Measurements from ENCODE around the gene SLC25A45.
"Not testable (repeated sequence)": the region's sequence is repeated elsewhere in the genome, so short reads cannot be mapped to it uniquely, and the experiment has no call there.

The SLC25A45 gene

DNA sequence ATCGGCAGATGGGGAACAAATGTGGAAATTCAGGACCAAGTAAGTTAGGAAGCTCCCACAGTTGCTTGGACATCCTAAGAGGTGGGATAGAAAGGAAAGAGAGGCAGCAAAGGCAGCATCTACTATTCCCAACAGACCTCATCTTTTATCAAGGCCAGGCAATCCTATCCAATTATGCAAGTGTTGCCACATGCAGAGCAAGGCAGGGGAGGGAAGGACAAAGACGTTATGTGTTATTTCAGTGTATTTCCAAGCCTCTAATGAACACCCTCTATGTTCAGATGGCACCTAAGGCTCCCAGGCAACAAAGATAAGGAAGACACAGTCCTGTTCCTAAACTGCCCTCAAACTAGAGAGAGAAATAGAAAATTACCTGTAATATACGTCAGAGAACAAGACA lies 18.7 kb downstream of the SLC25A45 start:
- no peak for DNase-seq (ENCODE audit: low read depth in 2 of 3, low spot score in 1 of 3)

DNA sequence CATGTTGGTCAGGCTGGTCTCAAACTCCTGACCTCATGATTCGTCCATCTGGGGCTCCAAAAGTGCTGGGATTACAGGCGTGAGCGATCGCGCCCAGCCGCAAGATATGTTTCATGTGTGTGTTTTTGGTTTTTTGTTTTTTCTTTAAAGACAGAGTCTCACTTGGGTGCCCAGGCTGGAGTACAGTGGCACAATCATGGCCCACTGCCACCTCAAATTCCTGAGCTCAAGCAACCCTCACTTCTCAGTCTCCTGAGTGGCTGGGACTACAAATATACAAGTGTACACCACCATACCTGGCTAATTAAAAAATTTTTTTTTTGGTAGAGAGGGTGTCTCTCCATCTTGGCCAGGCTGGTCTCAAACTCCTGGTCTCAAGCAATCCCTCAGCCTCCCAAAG lies 19.5 kb downstream of the SLC25A45 start:
- DNase-seq (ENCODE audit: low read depth in 2 of 3, low spot score in 1 of 3), result no peak

DNA sequence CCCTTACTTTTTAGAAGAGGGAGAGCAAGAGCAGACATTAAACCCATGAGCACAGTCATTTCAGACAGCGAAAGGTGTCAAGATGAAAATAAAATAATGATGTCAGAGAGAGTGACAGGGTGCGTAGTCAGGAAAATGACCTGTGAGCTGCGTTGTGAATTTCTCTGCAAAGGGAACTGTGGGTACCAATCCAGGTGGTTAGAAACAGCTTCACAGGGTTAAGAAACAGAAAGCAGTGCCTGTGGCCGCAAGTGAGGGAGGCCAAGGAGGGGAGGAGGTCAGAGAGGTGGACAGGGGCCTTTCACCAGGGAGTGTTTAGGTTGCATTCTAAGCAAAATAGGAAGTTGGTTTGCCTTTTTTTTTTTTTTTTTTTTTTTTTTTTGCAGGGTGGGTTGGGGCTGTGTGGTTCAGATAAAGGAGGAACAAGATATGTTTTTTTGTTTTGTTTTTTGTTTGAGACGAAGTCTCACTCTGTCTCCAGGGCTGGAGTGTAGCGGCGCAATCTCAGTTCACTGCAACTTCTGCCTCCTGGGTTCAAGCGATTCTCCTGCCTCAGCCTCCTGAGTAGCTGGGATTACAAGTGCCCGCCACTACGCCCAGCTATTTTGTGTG lies 20.0 kb downstream of the SLC25A45 start:
- no peak for DNase-seq (ENCODE audit: low read depth in 2 of 3, low spot score in 1 of 3)

DNA sequence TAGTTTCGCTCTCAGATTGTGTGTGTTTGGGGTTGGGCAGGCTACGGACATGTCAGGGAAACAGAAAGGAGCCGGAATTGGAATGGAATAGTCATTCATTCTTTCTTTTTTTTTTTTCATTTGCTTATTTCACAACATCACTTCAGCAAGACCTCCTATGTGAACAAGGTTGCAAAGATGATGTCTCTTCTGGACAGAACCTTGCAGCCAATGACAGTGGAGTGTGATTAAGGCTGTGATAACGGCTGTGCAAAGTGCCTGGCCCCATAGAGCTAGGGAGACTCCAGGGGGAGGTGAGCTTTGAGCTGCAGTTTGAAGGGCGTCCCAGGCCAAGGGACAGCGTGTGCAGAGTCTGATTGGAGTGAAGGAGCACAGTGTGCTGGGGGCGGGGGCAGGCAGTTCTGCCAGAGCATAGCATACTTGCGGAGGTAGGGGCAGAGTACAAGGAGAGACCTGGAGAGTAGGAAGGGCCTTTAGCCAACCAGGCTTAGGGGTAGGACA lies 24.5 kb downstream of the SLC25A45 start:
- no peak for DNase-seq (ENCODE audit: low read depth in 2 of 3, low spot score in 1 of 3)

DNA sequence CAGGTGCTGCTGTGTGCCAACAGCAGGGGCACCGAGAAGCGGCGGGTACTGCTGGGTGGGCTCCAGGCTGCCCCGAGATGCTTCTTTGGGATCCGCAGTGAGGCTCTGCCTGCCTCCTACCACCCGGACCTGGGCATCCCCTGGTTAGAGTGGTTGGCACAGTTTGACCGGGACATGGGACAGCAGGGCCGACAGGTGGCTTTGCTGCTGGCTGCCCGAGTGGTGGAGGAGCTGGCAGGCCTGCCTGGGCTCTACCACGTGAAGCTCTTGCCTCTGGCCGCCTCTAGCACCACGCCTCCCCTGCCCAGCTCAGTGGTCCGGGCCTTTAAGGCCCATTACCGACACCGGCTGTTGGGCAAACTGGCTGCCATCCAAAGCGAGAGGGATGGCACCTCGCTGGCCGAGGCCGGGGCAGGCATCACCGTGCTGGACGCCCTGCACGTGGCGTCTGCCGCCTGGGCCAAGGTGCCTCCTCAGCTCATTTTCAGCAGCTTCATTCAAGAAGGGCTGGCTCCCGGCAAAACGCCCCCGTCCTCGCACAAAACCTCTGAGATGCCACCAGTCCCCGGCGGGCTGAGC lies 26.0 kb downstream of the SLC25A45 start:
- no peak for DNase-seq (ENCODE audit: low read depth in 2 of 3, low spot score in 1 of 3)

DNA sequence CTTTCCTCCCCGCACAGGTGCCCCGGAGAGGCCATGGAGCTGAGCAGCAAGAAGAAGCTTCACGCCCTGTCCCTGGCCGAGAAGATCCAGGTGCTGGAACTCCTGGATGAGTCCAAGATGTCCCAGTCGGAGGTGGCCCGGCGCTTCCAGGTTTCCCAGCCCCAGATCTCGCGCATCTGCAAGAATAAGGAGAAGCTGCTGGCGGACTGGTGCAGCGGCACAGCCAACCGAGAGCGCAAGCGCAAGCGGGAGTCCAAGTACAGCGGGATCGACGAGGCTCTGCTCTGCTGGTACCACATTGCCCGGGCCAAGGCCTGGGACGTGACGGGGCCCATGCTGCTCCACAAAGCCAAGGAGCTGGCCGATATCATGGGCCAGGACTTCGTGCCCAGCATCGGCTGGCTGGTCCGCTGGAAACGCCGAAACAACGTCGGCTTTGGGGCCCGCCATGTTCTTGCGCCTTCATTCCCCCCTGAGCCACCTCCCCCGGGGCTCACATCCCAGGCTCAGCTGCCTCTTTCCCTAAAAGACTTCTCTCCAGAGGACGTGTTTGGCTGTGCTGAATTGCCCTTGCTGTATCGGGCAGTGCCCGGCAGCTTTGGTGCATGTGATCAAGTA lies 26.6 kb downstream of the SLC25A45 start:
- no peak for DNase-seq (ENCODE audit: low read depth in 2 of 3, low spot score in 1 of 3)

DNA sequence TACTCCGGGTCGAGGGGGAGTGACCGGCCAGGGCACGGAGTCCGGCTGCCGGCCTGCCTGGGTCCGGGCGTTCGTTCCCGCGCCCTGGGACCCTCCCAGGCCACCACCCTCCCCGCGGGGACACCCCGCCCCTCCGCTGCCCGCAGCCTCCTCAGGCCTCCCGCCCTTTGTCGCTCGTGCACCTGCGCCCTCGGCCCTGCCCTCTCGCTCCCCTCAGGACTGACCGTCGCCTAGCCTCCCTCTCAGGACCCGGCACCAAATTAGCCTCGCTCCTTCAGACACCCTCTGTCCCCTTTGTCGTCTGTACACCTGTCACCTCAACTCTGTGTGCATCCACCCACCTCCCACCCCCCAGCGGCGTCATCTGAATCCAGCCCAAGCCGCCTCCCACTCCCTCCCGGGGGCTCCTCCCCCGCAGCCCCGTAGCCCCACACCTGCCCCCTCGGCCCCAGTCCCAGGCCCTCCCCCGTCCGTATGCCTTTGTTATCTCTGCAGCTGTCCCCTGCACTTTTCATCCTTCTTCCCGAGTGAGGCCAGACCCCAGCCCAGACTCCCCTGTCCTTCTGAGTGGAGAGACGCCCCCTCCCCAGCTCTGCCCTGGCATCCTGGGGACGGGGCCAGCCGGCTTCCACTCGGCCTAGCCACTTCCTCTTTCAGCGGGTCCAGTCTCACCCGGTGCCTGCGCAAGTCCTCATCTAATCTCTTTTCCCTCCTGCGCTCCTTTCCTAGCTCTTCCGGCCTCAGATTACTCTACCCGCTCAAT lies 27.3 kb downstream of the SLC25A45 start:
- DNase-seq (ENCODE audit: low read depth in 2 of 3, low spot score in 1 of 3), result peak in 2 of 3 donors; percentile 21 to 29

DNA sequence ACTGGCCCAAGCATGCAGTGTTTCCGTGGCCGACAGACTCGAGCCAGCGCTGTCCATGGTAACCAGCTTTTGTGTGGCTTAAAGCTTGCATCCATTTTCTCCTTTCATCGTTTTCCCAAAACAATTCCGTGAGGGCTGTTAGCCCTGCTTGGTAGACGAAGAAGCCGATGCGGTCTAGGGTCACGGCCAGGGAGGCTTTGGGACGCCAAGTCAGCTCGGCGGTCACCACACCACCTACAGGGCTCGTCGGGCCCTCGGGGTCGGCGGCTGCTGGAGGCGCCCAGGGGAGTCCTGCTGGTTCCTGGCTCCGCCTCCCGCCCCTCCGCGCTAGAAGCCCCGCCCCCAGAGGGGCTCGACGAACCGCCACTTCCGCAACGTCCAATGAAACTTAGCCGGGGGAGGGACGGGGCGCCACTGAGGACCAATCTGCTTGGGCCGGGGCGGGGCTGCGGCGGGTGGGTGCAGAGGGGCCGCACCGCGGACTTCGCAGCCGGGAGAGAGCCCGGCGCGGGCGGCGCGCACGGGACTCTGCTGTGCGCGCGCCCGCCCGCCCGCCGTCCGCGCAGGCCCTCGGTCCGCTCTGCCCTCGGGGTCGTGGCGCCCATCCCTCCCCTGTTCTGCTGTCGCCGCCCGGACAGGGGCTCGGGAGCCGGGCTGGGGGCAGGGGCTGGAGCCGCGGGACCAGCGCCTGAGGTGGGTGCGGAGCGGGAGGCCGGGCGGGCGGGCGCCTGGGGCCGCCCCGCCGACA lies 28.0 kb downstream of the SLC25A45 start, which contains the start of gene TIGD3:
Gene TIGD3, plus strand, starts transcription at position 487 of the 748 bp plus-strand sequence. CDS start 1,058 bp downstream, outside the sequence.
- peak; percentile 91 to 97 (median 96) for DNase-seq (ENCODE audit: low read depth in 2 of 3, low spot score in 1 of 3)

DNA sequence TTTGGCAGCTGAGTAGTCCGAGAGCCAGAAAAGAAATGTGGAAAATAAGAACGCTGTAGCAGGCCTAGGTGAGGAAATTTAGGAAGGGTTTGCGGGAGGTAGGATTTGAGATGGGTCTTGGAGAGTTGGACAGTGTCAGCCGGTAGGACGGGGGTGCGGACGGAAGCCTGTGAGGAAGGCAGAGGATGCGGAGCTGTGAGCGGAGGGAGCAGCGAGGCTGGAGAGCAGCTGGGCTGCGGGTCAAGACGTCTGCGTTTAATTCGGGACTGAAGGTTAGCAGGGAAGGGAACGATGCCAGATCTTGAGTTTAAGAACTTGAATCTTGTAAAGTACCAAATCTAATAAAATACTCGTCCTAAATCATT lies 28.6 kb downstream of the SLC25A45 start:
- DNase-seq (ENCODE audit: low read depth in 2 of 3, low spot score in 1 of 3), result no peak

DNA sequence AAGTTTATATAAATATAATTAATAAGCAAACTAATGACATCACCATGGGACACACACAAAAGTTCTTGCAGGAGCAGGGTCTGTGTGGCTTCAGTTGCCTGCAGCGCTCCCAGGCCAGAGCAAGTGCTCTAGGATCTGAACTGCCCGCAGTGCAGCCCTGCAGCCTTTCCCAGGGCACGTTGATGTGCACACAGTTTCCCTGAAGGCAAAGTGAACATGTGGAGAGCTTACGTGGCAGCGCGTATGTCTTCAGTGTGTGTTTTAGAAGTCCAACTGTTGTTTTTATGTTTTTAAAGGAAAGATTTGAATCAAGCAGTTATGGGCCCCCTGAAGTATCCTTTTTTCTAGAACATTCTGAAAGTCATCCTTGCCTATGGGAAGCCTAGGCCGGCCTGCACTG lies 29.1 kb downstream of the SLC25A45 start:
- no peak for DNase-seq (ENCODE audit: low read depth in 2 of 3, low spot score in 1 of 3)

DNA sequence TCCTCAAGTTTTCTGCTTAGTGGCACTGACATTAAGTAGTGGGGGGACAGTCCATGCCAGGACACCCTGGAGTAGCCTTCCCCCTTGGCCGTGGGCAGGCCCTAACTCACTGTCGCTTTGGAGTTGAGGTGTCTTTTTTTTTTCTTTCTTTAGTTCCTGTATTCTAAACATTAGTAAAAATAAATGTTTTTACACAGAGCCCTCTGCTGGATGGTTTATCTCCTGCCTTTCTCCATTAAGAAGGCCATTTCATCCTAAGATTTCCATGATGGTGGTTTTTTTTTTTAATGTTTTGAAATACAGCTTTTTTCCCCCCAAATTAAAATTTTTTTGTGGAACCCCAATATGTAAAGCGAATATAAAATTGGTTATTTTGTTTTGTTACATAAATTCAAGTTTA lies 29.7 kb downstream of the SLC25A45 start:
- no peak for DNase-seq (ENCODE audit: low read depth in 2 of 3, low spot score in 1 of 3)

DNA sequence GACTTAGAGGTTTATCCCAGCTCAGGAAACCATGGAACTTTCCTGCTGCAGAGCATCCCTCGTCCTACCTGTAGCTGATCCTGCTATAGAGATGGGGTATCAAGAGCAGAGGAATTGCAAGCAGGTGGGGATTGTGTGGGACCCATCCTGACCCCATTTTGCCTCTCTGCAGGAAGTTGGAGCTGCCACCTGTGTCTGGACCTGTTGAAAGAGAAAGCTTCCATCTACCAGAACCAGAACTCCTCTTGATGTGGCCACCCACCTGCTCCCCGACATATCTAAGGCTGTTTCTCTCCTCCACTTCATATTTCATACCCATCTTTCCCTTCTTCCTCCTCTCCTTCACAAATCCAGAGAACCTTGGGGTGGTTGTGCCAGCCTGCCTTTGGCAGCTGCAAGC lies 30.9 kb downstream of the SLC25A45 start:
- DNase-seq (ENCODE audit: low read depth in 2 of 3, low spot score in 1 of 3), result no peak

DNA sequence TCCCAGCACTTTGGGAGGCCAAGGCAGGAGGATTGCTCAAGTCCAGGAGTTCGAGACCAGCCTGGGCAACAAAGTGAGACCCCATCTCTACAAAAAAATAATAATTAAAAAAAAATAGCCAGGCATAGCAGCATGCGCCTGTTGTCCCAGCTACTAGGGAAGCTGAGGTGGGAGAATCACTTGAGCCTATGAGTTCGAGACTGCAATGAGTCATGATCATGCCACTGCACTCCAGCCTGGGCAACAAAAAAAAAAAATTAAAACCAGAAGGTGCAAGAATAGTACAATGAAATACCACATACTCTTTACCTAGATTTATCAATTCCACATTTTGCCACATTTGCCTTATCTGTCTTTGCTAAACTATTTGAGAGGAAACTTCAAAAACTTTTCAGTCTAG lies 40.6 kb downstream of the SLC25A45 start:
- DNase-seq (ENCODE audit: low read depth in 2 of 3, low spot score in 1 of 3), result no peak

DNA sequence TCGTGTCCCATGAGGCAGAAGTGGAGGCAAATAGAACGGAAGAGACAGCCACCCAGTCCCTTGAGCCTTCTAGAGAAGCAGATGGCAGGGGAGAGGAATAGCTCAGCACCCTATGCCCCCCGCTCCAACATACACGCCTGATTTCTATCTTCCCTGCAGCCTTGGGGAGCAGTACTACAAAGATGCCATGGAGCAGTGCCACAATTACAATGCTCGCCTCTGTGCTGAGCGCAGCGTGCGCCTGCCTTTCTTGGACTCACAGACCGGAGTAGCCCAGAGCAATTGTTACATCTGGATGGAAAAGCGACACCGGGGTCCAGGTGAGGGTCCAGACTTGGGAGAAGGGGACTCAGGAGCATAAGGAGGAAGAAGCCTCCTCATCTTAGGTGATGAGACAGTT lies 42.2 kb downstream of the SLC25A45 start:
- DNase-seq (ENCODE audit: low read depth in 2 of 3, low spot score in 1 of 3), result no peak

DNA sequence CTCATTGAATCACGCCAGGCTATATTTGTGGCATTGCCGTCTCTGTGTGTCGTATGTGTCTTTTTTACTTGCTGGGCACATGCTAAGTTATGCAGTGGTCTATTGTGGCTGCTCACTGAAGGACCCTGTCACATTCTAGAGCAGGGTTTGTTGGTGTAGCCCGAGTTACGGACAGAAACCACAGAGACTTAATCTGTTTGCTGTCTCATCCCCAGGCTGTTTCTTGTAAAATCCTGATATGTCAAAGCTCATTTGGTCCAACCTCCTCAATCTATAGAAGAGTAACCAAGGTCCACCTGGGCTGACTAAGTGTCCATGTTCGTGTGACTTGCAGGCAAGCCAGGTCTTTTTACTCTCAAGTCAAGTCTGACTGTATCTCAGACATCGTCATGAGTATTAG lies 43.8 kb downstream of the SLC25A45 start:
- DNase-seq (ENCODE audit: low read depth in 2 of 3, low spot score in 1 of 3), result no peak

DNA sequence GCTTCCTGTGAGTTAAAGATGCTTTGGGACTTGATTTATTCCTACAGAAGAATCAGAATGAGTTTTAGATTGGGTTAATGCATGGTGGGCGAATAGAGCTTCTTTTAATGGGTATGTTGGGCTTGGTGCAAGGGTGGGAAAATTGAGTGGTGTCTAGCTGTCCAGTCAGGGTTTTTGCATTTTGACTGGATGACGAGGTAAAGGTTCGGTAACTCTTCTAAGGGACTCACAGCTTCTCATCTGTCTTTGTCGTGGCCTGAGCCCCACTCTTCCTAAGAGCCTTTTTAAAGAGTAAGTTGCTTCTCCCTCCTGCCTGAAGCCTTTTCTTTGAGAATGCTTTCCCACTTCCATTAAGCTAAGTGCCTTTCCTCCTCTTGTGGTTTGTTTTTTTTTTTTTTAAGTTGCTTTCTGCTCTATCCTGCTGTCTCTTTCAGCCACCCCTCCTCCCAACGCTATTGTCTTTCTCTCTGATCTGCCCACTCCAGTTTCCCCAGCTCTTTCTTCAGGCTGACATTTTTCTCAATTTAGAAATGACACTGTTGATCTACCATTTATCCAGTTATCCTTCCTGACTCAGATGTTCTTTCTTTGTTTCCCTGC lies 47.6 kb downstream of the SLC25A45 start:
- no peak for DNase-seq (ENCODE audit: low read depth in 2 of 3, low spot score in 1 of 3)

DNA sequence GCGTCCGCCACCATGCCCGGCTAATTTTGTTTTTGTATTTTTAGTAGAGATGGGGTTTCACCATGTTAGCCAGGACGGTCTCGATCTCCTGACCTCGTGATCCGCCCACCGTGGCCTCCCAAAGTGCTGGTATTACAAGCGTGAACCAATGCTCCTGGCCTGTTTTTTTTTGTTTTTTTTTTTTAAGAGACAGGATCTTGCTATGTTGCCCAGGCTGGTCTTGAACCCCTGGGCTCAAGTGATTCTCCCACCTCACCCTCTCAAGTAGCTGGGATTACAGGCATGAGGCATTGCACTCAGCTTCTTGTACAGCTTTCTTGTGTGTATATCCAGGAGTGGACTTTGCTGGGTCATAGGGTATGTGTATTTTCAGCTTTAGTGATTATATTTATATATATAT lies 49.9 kb downstream of the SLC25A45 start:
- not testable (repeated sequence) for DNase-seq (ENCODE audit: low read depth in 2 of 3, low spot score in 1 of 3)

DNA sequence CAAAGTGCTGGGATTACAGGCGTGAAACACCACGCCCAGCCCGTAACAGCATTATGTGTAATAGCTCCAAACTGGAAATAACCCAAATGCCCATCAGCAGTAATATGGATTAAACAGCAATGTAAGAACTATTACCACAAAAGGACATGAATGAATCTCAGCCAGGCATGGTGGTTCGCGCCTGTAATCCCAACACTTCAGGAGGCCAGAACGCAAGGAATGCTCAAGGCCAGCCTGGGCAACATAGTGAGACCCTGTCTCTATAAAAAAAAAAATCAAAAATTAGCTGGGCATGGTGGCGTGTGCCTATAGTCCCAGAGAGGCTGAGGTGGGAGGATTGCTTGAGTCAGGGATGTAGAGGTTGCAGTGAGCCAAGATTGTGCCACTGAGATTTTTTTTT lies 51.9 kb downstream of the SLC25A45 start:
- no peak for DNase-seq (ENCODE audit: low read depth in 2 of 3, low spot score in 1 of 3)

DNA sequence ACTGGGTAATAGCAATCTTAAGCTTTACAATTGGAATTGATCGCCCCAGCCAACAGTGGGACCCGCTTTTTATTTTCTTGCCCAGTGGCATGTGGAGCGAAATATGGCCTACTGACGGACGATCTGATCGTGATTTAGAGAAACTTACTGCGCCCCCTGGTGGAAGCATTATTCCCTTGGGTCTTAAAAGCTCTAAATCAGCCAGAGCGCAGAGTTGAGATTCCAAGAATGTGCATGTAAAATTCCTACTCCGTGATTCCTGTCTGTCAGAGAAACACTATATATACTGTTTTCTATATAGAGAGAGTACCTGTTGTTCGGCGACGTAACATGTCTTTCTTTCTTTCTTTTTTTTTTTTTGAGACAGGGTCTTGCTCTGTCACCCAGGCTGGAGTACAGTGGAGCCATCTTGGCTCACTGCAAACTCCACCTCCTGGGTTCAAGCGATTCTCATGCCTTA lies 52.5 kb downstream of the SLC25A45 start:
- DNase-seq (ENCODE audit: low read depth in 2 of 3, low spot score in 1 of 3), result peak; percentile 68 to 94 (median 83)

DNA sequence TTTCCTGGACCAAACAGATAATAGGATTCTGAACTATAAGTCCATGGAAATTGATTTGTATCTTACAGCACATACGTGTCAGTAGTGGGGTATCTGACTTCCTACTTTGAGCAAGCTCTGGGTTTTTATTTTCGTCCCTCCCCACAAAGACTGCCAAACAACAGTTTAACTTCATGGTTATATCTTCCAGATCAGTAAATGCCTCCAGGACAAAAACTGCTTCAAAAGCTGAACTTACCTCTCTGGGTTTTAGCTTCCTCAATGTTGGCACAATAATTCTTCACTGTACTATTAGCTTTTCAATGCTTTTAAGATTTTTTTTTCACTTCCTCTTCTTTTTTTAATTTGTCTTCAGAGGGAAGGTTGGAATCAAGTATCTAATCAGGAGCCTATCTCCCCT lies 53.0 kb downstream of the SLC25A45 start:
- DNase-seq (ENCODE audit: low read depth in 2 of 3, low spot score in 1 of 3), result no peak

DNA sequence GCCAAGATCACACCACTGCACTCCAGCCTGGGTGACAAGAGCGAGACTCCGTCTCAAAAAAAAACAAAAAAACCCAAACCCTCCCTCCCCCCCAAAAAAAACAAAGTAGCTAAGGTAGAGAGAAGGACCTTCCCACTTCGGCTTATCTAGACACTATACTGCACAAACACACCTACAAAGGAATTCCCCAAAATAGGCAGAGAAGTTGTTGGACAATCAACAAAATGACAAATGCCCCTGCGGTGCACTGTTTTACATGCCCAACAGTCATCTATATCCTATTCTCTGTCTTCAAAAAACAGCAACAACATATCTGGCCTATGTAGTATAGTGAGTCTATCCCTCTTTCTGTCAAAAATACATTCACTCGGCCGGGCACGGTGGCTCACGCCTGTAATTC lies 55.4 kb downstream of the SLC25A45 start:
- DNase-seq (ENCODE audit: low read depth in 2 of 3, low spot score in 1 of 3), result no peak
